ENCODE data around the gene KLKB1. TPM values are rescaled to one million over a fixed set of nuclear protein-coding genes. Genes with fewer than 3 reads are reported as not detected.

The KLKB1 gene
- polyA plus RNA-seq, 1 donor (not counting 4 experiments of a cell fraction or from before 2014, with no cell fraction given) = 0.04 TPM

DNA sequence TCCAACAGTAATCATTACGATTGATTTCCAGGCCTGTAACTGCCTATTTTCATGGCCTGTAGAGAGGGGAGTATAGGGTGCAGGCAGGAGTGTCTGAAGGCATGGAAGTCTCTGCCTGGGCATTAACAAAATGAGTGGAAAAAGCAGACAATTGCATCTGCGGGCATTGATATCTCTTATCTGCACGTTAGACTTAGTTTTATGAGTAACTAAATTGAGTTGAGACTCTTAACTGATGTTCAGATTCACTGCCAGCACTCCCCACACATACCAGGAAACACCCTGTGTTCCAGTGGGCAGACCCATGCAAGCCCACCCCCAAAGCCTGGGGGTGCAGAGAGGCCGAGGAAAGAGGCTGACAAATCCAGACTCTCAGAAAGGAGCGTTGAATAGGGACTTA, 72.0 kb downstream of the KLKB1 start:
- Histone ChIP-seq H2AFZ (ENCODE audit: control insufficient read depth, low read length) (no peak overlapping the region), H3K9me1 (ENCODE audit: control insufficient read depth, extremely low read depth, insufficient read depth, low read length) (no peaks in the 10 kb centered on the region), H3K4me2 (ENCODE audit: control insufficient read depth, extremely low read depth, insufficient read depth, low read depth, low read length) (no peak overlapping the region), H3K4me1 (ENCODE audit: control insufficient read depth, extremely low read depth, insufficient read depth, low read length) (no peaks in the 10 kb centered on the region), H3K36me3 (ENCODE audit: control insufficient read depth in 2 of 2, extremely low read depth in 1 of 2, insufficient read depth in 2 of 2, low read length in 2 of 2) (no peaks in the 10 kb centered on the region), H3K79me2 (ENCODE audit: control insufficient read depth, insufficient read depth, low read length) (no peaks in the 10 kb centered on the region), H3K4me3 (ENCODE audit: control insufficient read depth in 2 of 3, extremely low read depth in 1 of 3, insufficient read depth in 2 of 3, low read depth in 1 of 3, low read length in 3 of 3) (no peak overlapping the region), H3K9me3 (ENCODE audit: control insufficient read depth, low read depth, low read length) (no peaks in the 10 kb centered on the region), H3K27me3 (ENCODE audit: control insufficient read depth, extremely low read depth, insufficient read depth, low read length) (peaks cover 11% of the 10 kb centered on the region), H3K27ac (ENCODE audit: control insufficient read depth, insufficient read depth, low read length) (no peak overlapping the region), H4K20me1 (ENCODE audit: control insufficient read depth, extremely low read depth, insufficient read depth, low read length) (no peaks in the 10 kb centered on the region), H3K9ac (ENCODE audit: control insufficient read depth, extremely low read depth, insufficient read depth, low read length) (no peak overlapping the region)
- no peak for TF ChIP-seq EZH2 (IDR thresholded peaks at IDR 0.05; ENCODE audit: low read length)
- TF ChIP-seq, protein P1, sequence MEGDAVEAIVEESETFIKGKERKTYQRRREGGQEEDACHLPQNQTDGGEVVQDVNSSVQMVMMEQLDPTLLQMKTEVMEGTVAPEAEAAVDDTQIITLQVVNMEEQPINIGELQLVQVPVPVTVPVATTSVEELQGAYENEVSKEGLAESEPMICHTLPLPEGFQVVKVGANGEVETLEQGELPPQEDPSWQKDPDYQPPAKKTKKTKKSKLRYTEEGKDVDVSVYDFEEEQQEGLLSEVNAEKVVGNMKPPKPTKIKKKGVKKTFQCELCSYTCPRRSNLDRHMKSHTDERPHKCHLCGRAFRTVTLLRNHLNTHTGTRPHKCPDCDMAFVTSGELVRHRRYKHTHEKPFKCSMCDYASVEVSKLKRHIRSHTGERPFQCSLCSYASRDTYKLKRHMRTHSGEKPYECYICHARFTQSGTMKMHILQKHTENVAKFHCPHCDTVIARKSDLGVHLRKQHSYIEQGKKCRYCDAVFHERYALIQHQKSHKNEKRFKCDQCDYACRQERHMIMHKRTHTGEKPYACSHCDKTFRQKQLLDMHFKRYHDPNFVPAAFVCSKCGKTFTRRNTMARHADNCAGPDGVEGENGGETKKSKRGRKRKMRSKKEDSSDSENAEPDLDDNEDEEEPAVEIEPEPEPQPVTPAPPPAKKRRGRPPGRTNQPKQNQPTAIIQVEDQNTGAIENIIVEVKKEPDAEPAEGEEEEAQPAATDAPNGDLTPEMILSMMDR (optimal IDR thresholded peaks at IDR 0.05 in 1 of 3, IDR thresholded peaks at IDR 0.05 in 1 of 3, conservative IDR thresholded peaks at IDR 0.05 in 1 of 3; ENCODE audit: extremely low read depth in 1 of 3, insufficient read depth in 2 of 3, low read length in 3 of 3) = no peak
- no peak for FAIRE-seq
- dilution Hi-C loops (cut with MboI; ENCODE audit: extremely low pct_ligation_motif_present, low sequenced_read_pairs) = loop anchor here (10.0 kb wide), 1 partner anchor 256 kb away; the partner anchor contains the start of gene MTNR1A
- no peak for DNase-seq (ENCODE audit: low read depth, low spot score)

DNA sequence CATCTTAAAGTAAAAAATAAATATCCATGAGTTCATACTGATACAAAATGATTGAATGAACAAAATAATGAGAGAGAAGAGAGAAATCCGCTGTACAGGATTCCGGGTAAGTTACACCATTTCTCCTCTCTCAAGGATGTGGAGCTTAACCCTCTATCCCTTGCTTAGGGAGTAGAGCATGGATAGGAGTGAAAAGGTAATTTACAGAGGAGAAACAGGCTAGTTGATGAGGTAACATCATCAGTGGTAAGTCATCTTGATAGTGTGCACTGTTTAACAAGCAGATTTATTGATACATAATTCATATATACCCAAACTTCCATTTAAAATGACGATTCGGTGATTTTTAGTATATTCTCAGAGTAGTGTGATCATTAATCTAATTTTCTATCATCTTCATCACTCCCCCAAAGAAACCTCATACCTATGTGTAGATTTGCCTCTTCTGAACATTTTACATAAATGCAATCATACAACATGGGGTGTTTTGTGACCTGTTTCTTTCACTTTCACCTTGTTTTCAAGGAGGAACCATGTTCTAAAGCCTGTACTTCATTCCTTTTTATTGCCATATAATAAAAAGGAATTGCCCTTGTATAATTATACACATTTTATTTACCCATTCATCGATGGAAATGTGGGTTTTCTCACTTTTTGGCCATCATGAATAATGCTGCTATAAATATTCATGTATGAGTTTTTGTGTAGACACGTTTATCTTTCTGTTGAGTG, 73.5 kb downstream of the KLKB1 start:
- no peak overlapping the region for H3K9ac ChIP-seq (ENCODE audit: control insufficient read depth, extremely low read depth, insufficient read depth, low read length)
- H3K9me3 ChIP-seq (ENCODE audit: control insufficient read depth, low read depth, low read length) = no peaks in the 10 kb centered on the region
- no peak overlapping the region for H3K4me3 ChIP-seq (ENCODE audit: control insufficient read depth in 2 of 3, extremely low read depth in 1 of 3, insufficient read depth in 2 of 3, low read depth in 1 of 3, low read length in 3 of 3)
- no peak for DNase-seq (ENCODE audit: low read depth, low spot score)
- no peaks in the 10 kb centered on the region for H3K4me1 ChIP-seq (ENCODE audit: control insufficient read depth, extremely low read depth, insufficient read depth, low read length)
- no peak overlapping the region for H3K27ac ChIP-seq (ENCODE audit: control insufficient read depth, insufficient read depth, low read length)
- no peak overlapping the region for H3K4me2 ChIP-seq (ENCODE audit: control insufficient read depth, extremely low read depth, insufficient read depth, low read depth, low read length)
- H3K27me3 ChIP-seq (ENCODE audit: control insufficient read depth, extremely low read depth, insufficient read depth, low read length) = peaks cover 11% of the 10 kb centered on the region
- TF ChIP-seq EZH2 (IDR thresholded peaks at IDR 0.05; ENCODE audit: low read length) = no peak
- TF ChIP-seq, protein P1 (optimal IDR thresholded peaks at IDR 0.05 in 1 of 3, IDR thresholded peaks at IDR 0.05 in 1 of 3, conservative IDR thresholded peaks at IDR 0.05 in 1 of 3; ENCODE audit: extremely low read depth in 1 of 3, insufficient read depth in 2 of 3, low read length in 3 of 3) = no peak
- no peak overlapping the region for H2AFZ ChIP-seq (ENCODE audit: control insufficient read depth, low read length)
- H3K9me1 ChIP-seq (ENCODE audit: control insufficient read depth, extremely low read depth, insufficient read depth, low read length) = no peaks in the 10 kb centered on the region
- no peaks in the 10 kb centered on the region for H3K36me3 ChIP-seq (ENCODE audit: control insufficient read depth in 2 of 2, extremely low read depth in 1 of 2, insufficient read depth in 2 of 2, low read length in 2 of 2)
- no peaks in the 10 kb centered on the region for H4K20me1 ChIP-seq (ENCODE audit: control insufficient read depth, extremely low read depth, insufficient read depth, low read length)
- no peak for FAIRE-seq
- dilution Hi-C loops (cut with MboI; ENCODE audit: extremely low pct_ligation_motif_present, low sequenced_read_pairs) = no loop called here
- H3K79me2 ChIP-seq (ENCODE audit: control insufficient read depth, insufficient read depth, low read length) = no peaks in the 10 kb centered on the region
